GM12878 (cell line): ENCODE measurements around the gene NAT10. TPM values are rescaled to one million over a fixed set of nuclear protein-coding genes. Genes with fewer than 3 reads are reported as not detected.

ENCODE experiments used
- ATAC-seq: fragments of 200-7000 bp; cut with Tn5 transposase; 3 replicates; pipeline ENCODE4 v1.9.1; 2020; ENCODE audit warnings: mild to moderate bottlenecking, moderate library complexity
- BruUV-seq: library from RNA; stranded (reverse); fragments of 400-500 nt; replicated peaks from 2 replicates; lab custom pipeline; 2021; lab: Mats Ljungman, UMichigan
- CTCF ChIA-PET: fragments of 300-600 bp; sonication (Branson Sonifier 250); formaldehyde crosslinking; extraction: SDS; loops from one replicate; lab custom pipeline; 2021; ENCODE audit warnings: inconsistent platforms; lab: Yijun Ruan, JAX
- POLR2A ChIA-PET: fragments of 350-600 bp; formaldehyde crosslinking; extraction: SDS; loops from one replicate; lab custom pipeline; 2021; ENCODE audit warnings: inconsistent platforms; lab: Charles Lee
- RAD21 ChIA-PET: fragments of 300-600 bp; sonication (Branson Sonifier 250); formaldehyde crosslinking; loops from one replicate; lab custom pipeline; 2023; ENCODE audit warnings: antibody characterized with exemption; ENCODE audit not compliant: unreplicated experiment; lab: Charles Lee
- SMC1A ChIA-PET: fragments of 300-600 bp; sonication (Branson Sonifier 250); formaldehyde crosslinking; loops from one replicate; lab custom pipeline; 2023; ENCODE audit not compliant: unreplicated experiment, uncharacterized antibody; lab: Charles Lee
- DNase-seq: peaks from one replicate; pipeline ENCODE4 v3.0.0-alpha.2; 2011; ENCODE audit warnings: low read depth, low spot score
- FAIRE-seq: peaks from 3 replicates; lab custom pipeline; 2011; peaks lifted over from hg19 to GRCh38; lab: Jason Lieb, UNC
- H2AFZ ChIP-seq: 2 replicates; pipeline ENCODE4 v1.6.0; 2011; ENCODE audit warnings: low read depth, low read length, control low read depth; ENCODE audit not compliant: control insufficient read depth
- H3K27ac ChIP-seq: 2 replicates; pipeline ENCODE4 v1.5.1; 2011; ENCODE audit warnings: control low read depth; ENCODE audit not compliant: control insufficient read depth, insufficient read depth
- H3K27me3 ChIP-seq, 2 experiments: replicated peaks in 1 of 2; 2 replicates each; pipeline versions ENCODE4 v1.6.0 to v1.6.1; 2011; ENCODE audit warnings: low read length in 1 of 2; ENCODE audit not compliant: control insufficient read depth in 2 of 2, insufficient read depth in 2 of 2
- H3K36me3 ChIP-seq, 2 experiments: 2 replicates each; pipeline ENCODE4 v1.5.1; 2011; ENCODE audit warnings: low read length in 1 of 2; ENCODE audit not compliant: control insufficient read depth in 2 of 2, insufficient read depth in 2 of 2
- H3K4me1 ChIP-seq: 2 replicates; pipeline ENCODE4 v1.6.1; 2011; ENCODE audit warnings: mild to moderate bottlenecking, low read length, moderate library complexity, mixed read lengths; ENCODE audit not compliant: control insufficient read depth, insufficient read depth
- H3K4me2 ChIP-seq: 2 replicates; pipeline ENCODE4 v1.6.0; 2011; ENCODE audit warnings: control low read depth; ENCODE audit not compliant: control insufficient read depth, insufficient read depth
- H3K4me3 ChIP-seq: fragments of 200-600 bp; sonication (generic); 2 replicates; pipeline ENCODE4 v1.5.1; 2016
- H3K79me2 ChIP-seq: 2 replicates; pipeline ENCODE4 v1.6.0; 2011; ENCODE audit warnings: low read length; ENCODE audit not compliant: control insufficient read depth, insufficient read depth
- H3K9ac ChIP-seq: 2 replicates; pipeline ENCODE4 v1.8.0; 2011; ENCODE audit warnings: low read length, control low read depth, mixed read lengths; ENCODE audit not compliant: control insufficient read depth, insufficient read depth
- H3K9me3 ChIP-seq: replicated peaks from 3 replicates; pipeline ENCODE4 v1.5.1; 2011; ENCODE audit warnings: mild to moderate bottlenecking, low read length; ENCODE audit not compliant: control insufficient read depth, insufficient read depth
- H4K20me1 ChIP-seq: 2 replicates; pipeline ENCODE4 v1.6.0; 2011; ENCODE audit not compliant: control insufficient read depth, insufficient read depth
- BCL3 ChIP-seq: IDR thresholded peaks from 2 replicates; pipeline ENCODE4 v1.6.1; 2011; ENCODE audit warnings: borderline replicate concordance, low read depth, mild to moderate bottlenecking, moderate library complexity, low read length; ENCODE audit not compliant: insufficient read depth, poor library complexity, severe bottlenecking
- CTCF ChIP-seq, 3 experiments: IDR thresholded peaks in 2 of 3; conservative IDR thresholded peaks in 1 of 3; 2 replicates each; pipeline ENCODE4 v1.5.1; 2011; ENCODE audit warnings: low read depth in 3 of 3, low read length in 3 of 3, mild to moderate bottlenecking in 3 of 3, control low read depth in 2 of 3, moderate library complexity in 2 of 3, inconsistent platforms in 1 of 3, mixed read lengths in 1 of 3; ENCODE audit not compliant: control insufficient read depth in 2 of 3, insufficient read depth in 1 of 3; ENCODE audit errors: extremely low read depth in 1 of 3
- GATAD2B ChIP-seq: fragments of 450-650 bp; conservative IDR thresholded peaks from 2 replicates; pipeline ENCODE4 v1.6.1; 2017; ENCODE audit warnings: low read depth, mild to moderate bottlenecking, moderate library complexity
- REST ChIP-seq: IDR thresholded peaks from 2 replicates; pipeline ENCODE4 v1.6.1; 2012; ENCODE audit warnings: mild to moderate bottlenecking, low read depth, low read length
- USF2 ChIP-seq: IDR thresholded peaks from 2 replicates; pipeline ENCODE4 v1.6.1; 2011; ENCODE audit warnings: low read depth, low read length, improper control_type of control experiment, borderline replicate concordance
- WGBS: methylation state at CpG from one replicate; pipeline ENCODE4 v1.1.6; 2016; ENCODE audit warnings: low lambda C conversion rate; ENCODE audit not compliant: insufficient replicate concordance, insufficient coverage; ENCODE audit errors: missing lambda C conversion rate; 5-methylcytosine and 5-hydroxymethylcytosine counted together
- in situ Hi-C: fragments of 300-500 bp; cut with MboI; formaldehyde crosslinking; loops from 9 replicates; pipeline ENCODE4 v1.14.3; 2018; ENCODE audit warnings: mixed read lengths
- intact Hi-C: fragments of 100-400 bp; cut with micrococcal nuclease; formaldehyde crosslinking; loops from one replicate; pipeline ENCODE4 v1.14.2; 2022; ENCODE audit not compliant: unreplicated experiment
- polyA plus RNA-seq, 11 experiments: library from polyadenylated mRNA; depleted of rRNA in 4 of 11; unstranded in 6 of 11; stranded (reverse) in 5 of 11; fragments of >200 nt; fragmentation: Nextera tagmentation in 4 of 11; fragmentation: Illumina TruSeq in 1 of 11; extraction: Ambion mirVana in 4 of 11; extraction: Trizol in 1 of 11; gene quantifications; 1 replicate in 1 of 11; 2 replicates in 10 of 11; pipeline versions ENCODE4 v1.2.1 to v1.2.3, GENCODE V29; 2011 to 2016; ENCODE audit warnings: inconsistent platforms in 2 of 11, missing spikeins in 2 of 11, low read depth in 1 of 11
- total RNA-seq, 4 experiments: library from RNA; depleted of rRNA in 3 of 4; stranded (reverse); fragments of >200 nt in 3 of 4; fragmentation: Illumina TruSeq in 1 of 4; extraction: Trizol in 1 of 4; gene quantifications; 2 replicates each; pipeline versions ENCODE4 v1.2.1 to v1.2.3, GENCODE V29; 2013 to 2021

Gene NAT10
- total and polyA plus RNA-seq, 10 of the 15 experiments (the other 5 are each of a cell fraction or from before 2014, with no cell fraction given) = 45.1 to 95.5 (median 72.8) TPM

- WGBS = 96% methylated on average over 3 of the region's 3 CpGs
- no peak for ATAC-seq
- BruUV-seq = no TSS peak
Measured at GRCh38 chr11:34128824-34129223, 23.4 kb downstream of the NAT10 start.

More at GRCh38 chr11:34128824-34129223, 23.4 kb downstream of the NAT10 start:
- H3K4me2 ChIP-seq = no peak overlapping the region
- RAD21 ChIA-PET = no interaction called here
- SMC1A ChIA-PET = no interaction called here
- TF ChIP-seq GATAD2B (no peak), CTCF (IDR thresholded peaks at IDR 0.05 in 2 of 3, conservative IDR thresholded peaks at IDR 0.05 in 1 of 3; ENCODE audit: control insufficient read depth in 2 of 3, extremely low read depth in 1 of 3, insufficient read depth in 1 of 3, low read depth in 3 of 3, low read length in 3 of 3) (no peak), USF2 (no peak), REST (no peak), BCL3 (no peak)
- H3K27me3 ChIP-seq = no peaks in the 10 kb centered on the region
- no peak overlapping the region for H3K9ac ChIP-seq
- no peaks in the 10 kb centered on the region for H3K79me2 ChIP-seq
- no peak for FAIRE-seq
- CTCF ChIA-PET = no interaction called here
- H3K27ac ChIP-seq = no peak overlapping the region
- H3K9me3 ChIP-seq = no peaks in the 10 kb centered on the region
- no peak for DNase-seq
- peaks cover 5% of the 10 kb centered on the region for H3K4me1 ChIP-seq
- POLR2A ChIA-PET = interaction anchor here (1.6 kb wide), 1 partner anchor 12 kb away, joined by 3 read pairs; no protein-coding TSS in a partner anchor
- no peak overlapping the region for H3K4me3 ChIP-seq
- H2AFZ ChIP-seq = no peak overlapping the region
- H4K20me1 ChIP-seq = no peaks in the 10 kb centered on the region
- in situ Hi-C loops = no loop called here
- peaks cover 19 to 45% of the 10 kb centered on the region in 2 experiments for H3K36me3 ChIP-seq
- intact Hi-C loops = no loop called here
